ENCODE measurements around the gene SFTPD. TPM values are rescaled to one million over a fixed set of nuclear protein-coding genes. Genes with fewer than 3 reads are reported as not detected.
"Not testable (repeated sequence)": the region's sequence is repeated elsewhere in the genome, so short reads cannot be mapped to it uniquely, and the experiment has no call there.

SFTPD gene
- total RNA-seq, 1 donor from 2014 or later = not detected

DNA sequence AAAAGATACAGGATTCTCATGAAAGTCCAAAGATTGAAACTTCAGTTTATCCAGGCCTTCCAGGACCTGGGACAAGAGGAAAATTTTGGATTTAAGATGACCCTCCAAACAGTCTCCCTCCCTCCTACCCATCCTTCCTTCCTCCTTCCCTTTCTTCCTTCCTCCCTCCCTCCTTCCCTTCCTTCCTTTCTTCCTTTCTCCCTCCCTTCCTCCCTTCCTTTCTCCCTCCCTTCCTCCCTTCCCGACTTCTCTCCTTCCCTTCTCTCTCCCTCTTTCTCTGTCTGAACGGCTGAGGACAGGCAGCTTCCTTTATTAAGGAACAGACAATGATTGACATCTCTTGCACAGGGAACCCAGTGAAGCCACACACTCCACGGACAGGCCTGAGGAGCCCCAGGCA is 23.3 kb downstream of the SFTPD start:
- DNase-seq (ENCODE audit: low read depth in 2 of 2) = no peak

DNA sequence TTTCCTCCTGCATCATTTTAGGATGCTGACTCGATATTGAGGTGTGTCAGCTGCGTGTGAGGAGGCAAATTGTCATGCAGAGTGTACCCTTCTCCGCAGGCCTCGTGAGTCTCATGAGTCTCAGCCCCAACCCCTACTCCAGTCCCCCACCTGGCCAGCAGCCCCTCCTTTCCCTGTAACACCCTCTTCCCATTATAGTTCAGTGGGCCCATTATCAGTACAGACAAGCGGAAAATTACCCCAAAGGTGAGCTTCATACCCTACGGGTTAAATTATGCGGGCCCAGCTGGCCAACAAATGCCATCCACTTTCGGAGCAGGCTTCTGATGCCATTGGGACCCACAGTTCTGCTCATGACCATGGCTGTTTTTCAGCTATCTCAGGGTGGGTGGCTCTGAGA is 25.2 kb downstream of the SFTPD start:
- DNase-seq (ENCODE audit: low read depth in 2 of 2) = no peak

DNA sequence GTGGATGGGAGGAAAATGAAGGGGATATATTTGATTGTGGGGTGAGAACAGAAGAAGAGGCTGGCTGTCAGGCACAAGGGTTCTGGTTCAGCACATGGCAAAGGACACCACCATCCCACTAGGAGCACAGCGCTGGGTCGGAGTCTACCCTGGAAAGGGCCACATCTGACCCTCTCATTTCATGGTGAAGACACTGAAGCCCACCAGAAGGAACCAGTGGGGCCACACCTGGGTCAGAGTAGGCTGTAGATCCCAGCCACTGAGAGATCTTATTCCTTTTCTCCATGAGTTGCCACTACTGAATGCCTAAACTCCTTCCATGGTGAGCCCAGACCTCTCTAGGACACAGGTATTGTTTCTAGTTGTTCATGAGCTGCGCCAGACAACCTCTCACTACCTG is 25.8 kb downstream of the SFTPD start:
- DNase-seq (ENCODE audit: low read depth in 2 of 2) = no peak

DNA sequence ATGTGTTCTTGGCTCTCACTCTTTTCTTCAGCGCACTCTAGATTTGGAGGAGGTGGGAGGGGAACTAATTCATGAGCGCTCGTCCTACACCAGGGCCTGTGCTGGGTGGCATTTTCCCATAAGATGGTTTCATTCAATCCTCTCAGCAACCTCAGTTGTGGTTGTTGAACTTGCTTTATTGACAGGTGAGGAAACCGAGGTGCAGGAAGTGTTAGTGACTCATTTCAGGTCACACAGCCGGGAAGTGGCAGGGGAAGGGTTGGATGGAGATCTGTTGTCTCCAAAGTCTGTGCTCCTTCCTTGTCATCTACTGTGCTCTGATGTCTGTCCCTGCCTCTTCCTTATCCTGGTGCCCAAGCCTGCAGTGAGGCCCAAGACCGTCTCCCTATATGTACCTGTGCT is 26.9 kb downstream of the SFTPD start:
- DNase-seq (ENCODE audit: low read depth in 2 of 2) = not testable (repeated sequence)

DNA sequence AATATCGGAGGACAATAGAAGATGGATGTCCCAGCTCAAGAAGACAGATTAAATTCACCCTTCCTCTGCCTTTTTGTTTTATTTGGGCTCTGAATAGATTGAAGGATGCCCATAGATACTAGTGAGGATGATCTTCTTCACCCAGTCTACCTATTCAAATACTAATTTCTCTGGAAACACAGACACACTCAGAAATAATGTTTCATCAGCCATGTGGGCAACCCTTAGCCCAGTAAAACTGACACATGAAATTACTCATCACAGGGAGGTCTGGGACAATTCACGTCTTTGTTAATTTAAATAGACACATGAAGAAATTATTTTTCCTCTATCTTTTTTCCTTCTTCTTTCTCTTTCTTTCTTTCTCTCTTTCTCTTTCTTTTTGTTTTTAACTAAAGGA is 33.1 kb downstream of the SFTPD start:
- not testable (repeated sequence) for DNase-seq (ENCODE audit: low read depth in 2 of 2)

DNA sequence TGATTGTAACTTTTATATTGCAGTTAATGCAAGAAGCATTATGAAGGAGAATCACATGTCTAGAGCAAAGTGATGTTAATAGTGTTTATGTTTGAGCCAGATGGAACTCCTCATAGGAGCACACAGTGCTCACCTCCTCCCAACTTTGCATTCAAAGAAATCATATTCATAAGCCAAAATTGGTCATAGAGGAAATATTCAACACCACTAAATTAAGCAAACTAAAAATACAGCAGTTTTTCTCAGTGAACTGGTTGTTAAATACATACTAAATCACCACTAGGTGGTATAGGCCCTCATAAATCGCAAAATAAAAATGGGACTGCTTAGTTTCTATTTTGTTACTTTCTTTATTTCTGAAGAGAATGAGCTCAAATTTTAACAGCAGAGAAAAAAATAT is 34.4 kb downstream of the SFTPD start:
- DNase-seq (ENCODE audit: low read depth in 2 of 2) = not testable (repeated sequence)

DNA sequence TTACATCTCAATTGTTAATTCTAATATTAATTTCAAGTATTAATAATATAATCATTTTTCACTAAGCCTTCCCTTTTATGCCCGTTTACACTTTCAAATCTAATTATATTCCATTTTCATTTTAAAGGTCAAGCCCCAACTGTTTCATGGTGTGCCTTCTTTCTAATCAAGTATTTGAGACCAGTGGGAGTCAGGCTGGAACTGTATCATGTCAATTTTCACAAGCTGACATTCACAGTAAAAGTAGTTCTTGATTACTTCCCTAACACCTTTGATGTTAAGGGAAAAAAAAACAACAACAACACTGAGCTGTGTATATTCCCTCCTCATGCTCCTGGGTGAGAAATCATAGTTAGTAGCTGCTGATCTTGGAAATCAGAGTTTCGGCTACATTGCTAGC is 38.1 kb downstream of the SFTPD start:
- no peak for DNase-seq (ENCODE audit: low read depth in 2 of 2)

DNA sequence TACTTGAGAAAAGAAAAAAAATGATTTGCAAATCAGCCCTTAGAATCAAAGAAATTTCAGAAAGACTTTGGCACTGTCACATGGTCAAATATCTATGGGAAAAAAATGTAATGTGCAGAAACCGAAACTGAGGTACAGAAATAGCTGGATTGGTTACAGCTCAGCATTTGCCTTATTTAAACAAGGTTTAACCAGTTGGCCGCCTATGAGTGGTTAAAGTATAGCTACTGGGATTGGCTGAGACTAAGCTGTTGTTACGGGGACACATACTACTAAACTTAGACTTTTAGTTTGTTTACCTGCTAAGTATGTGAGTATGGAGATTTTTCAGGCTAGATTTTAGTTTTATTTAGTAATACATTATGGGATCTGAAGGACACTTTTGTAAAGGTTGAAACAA is 38.6 kb downstream of the SFTPD start:
- no peak for DNase-seq (ENCODE audit: low read depth in 2 of 2)

DNA sequence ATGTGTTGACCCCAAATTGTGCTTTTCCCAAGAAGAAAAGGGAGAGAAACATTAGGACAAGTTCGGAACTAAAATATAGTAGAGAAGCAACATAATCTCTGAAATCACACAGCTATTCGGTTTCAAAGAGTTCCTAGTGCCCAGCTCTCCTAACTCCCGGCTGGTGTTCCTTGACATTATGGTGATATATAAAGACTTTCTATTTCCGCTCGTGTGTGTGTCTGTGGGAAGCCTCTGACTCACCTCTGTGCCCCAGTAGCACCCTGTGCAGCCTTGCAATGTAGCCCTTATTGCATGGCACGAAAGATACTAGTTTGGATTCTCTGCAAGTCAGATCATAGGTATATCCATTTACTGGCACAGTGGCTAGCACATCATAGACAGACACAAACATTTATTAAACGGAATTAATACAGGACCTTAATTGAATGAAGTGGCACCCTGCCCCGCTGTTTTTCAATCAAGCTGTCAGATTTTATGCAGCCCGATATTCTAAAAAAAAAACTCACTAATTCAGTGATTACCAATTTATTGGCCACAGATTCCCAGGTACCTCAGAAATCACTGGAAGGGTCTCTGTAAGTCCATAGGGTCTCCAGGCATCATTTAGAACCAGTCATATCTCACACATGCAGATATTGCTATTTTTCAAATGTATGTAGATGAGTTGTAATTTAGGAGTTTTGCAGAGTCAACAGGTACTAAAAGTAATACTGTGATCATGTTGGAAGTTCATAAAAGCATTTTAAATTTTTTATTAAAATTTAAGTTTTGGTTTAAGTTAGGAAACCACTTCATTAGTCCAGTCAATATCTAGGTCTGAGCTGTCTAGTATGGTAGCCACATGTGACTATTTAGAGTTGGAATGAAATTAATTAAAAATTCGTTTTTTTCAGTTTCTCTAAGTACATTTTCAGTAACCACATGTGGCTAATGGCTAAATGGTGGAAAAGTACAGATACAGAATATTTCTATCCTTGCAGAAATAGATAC is 43.3 kb downstream of the SFTPD start:
- DNase-seq (ENCODE audit: low read depth in 2 of 2) = peak; percentile 12 to 59

DNA sequence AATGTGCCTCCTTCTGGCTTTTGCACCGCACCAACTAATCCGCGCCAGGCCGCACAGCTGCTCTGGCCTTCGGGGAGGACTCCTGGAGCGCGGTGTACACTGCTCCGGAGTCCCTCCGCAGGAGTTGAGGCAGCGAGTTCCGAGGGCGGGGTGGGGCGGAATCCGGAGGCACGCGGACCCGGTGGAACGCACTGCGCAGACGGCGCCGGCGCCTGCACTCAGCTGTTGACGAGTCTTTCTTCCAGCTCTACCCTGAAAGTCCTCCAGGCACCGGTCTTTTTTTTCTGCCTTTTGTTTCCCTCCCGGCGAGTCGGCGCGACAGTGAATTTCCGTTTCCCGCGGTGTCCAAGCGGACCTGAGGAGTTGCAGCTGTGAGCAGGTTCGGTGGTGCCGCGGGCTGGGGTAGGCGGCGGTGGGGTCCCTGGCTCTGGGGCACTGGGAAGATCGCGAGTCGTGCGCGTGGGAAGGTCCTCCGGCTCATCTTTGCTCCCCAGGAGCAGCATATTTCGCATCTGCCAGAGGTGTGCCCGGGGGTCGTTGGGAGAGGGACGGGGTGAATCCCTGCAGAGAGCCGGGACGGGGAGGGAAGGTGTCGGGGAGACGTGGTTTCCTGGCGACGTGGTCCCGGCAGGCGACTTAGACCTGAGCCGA is 44.1 kb downstream of the SFTPD start:
- DNase-seq (ENCODE audit: low read depth in 2 of 2) = peak; percentile 57 to 81

DNA sequence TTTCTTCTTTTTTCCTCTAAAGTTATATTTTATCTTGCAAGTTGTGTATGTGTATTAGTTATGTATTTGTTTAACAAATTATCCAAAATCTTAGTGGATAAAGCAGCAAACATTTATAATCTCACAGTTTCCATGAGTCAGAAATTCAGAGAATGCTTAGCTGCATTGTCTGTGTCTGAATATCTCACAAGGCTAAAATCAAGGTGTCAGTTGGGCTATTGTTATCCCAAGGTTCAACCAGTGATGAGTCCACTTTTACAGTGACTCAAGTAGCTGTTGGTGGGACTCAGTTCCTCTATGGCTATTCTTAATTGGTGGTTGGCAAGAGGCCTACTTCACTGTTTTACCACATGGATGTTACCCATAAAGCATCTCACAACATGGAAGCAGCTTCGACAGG is 47.3 kb downstream of the SFTPD start:
- not testable (repeated sequence) for DNase-seq (ENCODE audit: low read depth in 2 of 2)

DNA sequence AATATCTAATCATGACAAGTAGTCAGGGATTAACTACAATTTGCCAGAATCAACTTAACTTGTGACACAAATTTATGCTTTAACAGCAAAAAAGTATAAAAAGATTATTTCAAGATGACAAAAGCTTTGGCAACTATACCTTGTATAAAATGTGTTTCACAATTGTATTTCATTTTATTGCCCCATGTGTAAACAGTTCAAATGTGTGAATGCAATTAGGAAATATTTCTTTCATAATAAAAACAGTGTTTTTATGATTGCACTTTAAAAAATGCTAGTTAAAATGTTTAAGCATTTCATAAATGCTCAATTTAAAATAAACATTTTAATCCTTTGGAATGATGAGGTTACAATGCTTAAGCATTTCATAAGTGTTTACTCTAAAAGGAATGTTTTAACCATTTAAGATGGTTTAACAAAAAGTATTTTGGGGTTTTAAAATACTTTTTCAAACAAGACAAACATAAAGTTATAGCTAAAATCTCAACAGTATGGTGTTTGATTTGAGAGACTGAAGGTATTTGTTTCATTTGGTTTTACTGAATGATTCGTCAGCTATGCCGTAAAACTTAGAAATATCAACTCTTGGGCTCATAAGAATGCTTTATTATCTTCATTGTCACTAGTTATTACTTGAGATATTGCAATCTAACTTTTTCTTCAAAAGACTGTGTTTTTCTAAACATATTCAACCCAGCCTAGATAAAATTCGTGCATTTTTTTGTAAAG is 50.1 kb downstream of the SFTPD start:
- DNase-seq (ENCODE audit: low read depth in 2 of 2) = no peak

DNA sequence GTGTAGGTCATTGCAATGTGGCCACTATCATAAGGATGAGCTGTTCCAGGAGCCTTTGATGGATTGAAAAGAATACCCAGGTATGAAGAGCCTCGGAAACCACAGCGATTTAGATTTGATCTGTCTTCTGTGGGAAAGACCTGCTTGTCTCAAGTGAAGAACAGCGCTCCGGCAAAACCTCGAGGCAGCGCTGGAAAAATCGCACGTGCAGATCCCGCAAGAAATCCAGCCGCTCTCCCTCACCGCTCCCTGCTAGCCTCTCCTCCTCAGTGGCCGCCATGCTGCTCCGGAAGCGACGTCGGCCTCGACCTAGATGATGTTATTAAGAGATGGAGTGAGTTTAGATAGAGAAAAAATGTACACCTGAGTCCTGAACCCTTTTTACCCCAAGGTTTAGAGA is 56.0 kb downstream of the SFTPD start:
- DNase-seq (ENCODE audit: low read depth in 2 of 2) = not testable (repeated sequence)

DNA sequence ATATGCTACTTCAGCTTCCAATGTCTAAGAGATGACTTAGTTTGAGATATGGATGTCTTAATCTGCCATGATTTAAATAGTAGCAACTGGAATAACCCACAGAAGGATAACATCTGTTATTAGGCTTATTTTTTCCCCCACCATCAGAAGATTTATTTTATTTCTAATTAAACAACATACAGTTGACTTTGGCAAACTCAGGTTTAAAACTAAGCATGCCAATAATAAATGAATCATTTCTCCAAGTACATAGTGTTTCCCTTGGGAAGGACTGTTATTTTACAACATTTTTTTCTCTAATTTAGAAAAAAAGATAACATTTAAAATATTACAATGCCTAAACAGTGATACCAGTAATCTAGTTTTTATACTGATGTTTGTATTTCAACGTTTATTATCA is 58.4 kb downstream of the SFTPD start:
- no peak for DNase-seq (ENCODE audit: low read depth in 2 of 2)

DNA sequence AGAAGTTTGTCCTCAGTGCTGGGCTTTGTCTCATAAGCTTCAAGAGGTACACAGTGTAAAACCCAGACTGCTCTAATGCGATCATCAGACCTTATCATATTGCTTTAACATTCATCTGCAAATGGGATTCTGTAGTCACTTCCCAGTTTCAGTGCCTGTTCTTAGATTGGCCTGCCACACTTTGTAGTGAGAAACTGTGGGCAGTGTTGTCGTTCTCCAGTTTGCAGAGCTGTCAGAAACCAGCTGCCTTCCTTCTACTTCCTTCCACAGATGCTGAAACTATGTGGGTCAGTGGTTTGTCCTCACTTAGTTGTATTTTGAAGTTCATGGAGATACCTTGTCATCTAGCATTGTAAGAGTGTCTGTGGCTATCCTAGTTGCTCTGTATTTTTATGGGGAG is 59.9 kb downstream of the SFTPD start:
- DNase-seq (ENCODE audit: low read depth in 2 of 2) = not testable (repeated sequence)

Other genes with a start within 250 kb of the SFTPD start
- gene NUTM2B, start 245.9 kb downstream of the SFTPD start, total RNA-seq = 0.20 and 0.44 TPM in 2 replicates
- gene NUTM2E, start 122.4 kb downstream of the SFTPD start, total RNA-seq = not detected in 2 replicates
- gene TMEM254, start 129.6 kb upstream of the SFTPD start, total RNA-seq = 1.8 and 2.4 TPM in 2 replicates
- 0.40 and 2.0 TPM in 2 replicates for gene PLAC9, start 183.6 kb upstream of the SFTPD start, total RNA-seq

All from lung microvascular endothelial cell (primary cell).